ENCODE data around the gene MOV10L1. TPM values are rescaled to one million over a fixed set of nuclear protein-coding genes. Genes with fewer than 3 reads are reported as not detected.

Gene MOV10L1
- total and polyA plus RNA-seq, 9 of the 15 experiments (the other 6 are each of a cell fraction or from before 2014, with no cell fraction given), result 0.06 to 0.43 (median 0.15) TPM

DNA sequence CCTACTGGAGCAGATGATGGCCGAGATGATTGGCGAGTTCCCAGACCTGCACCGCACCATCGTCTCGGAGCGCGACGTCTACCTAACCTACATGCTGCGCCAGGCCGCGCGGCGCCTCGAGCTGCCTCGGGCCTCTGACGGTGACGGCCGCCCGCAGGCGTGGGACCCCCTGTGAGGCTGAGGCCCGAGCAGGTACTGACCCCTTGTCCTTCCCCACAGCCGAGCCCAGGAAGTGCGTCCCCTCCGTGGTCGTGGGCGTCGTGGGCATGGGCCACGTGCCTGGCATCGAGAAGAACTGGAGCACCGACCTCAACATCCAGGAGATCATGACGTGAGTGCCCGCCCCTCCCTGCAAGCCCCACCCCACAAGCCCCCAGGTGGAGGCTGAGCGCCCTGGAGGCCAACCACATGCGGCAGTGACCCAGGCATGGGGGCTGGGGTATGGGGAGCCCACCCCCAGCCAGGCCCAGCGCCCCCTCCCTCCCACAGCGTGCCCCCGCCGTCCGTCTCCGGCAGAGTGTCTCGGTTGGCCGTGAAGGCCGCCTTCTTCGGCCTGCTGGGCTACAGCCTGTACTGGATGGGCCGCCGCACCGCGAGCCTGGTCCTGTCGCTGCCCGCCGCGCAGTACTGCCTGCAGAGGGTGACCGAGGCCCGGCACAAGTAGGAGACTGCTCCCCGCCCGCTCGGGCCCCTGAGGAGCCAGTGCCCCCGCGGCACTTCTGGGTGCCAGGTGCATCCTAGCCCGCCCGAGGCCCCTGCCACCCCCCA is 108.2 kb downstream of the MOV10L1 start (continued):
- TF ChIP-seq ZNF124 (CRISPR knock-in tag; IDR thresholded peaks at IDR 0.05) (no peak), JUNB (CRISPR knock-in tag; conservative IDR thresholded peaks at IDR 0.05) (no peak), MCM3 (IDR thresholded peaks at IDR 0.05) (no peak), ETV5 (CRISPR knock-in tag; IDR thresholded peaks at IDR 0.05; ENCODE audit: low read depth) (no peak)
- TF ChIP-seq, protein P1, sequence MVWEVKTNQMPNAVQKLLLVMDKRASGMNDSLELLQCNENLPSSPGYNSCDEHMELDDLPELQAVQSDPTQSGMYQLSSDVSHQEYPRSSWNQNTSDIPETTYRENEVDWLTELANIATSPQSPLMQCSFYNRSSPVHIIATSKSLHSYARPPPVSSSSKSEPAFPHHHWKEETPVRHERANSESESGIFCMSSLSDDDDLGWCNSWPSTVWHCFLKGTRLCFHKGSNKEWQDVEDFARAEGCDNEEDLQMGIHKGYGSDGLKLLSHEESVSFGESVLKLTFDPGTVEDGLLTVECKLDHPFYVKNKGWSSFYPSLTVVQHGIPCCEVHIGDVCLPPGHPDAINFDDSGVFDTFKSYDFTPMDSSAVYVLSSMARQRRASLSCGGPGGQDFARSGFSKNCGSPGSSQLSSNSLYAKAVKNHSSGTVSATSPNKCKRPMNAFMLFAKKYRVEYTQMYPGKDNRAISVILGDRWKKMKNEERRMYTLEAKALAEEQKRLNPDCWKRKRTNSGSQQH (CRISPR knock-in tag; IDR thresholded peaks at IDR 0.05), result no peak

DNA sequence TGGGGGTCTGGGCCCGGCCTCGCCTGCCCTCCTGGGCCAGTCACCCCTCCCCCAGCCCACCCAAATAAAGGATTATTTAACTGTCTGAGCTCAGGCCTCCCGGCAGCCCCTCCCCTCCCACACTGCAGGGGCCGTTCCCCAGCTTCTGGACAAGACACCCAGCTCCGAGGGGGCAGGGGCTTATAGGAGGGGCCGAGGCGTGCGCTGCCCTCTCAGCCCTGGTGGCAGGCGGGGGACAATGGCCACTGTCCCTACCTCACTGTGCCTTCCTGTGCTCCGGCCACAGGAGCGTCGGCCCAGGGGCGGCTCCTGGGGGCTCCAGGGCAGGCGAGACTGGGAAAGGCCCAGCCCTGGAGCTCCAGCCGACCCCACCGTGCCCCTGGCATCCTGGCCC is 108.8 kb downstream of the MOV10L1 start:
- no TSS peak for BruUV-seq (replicated peaks)
- Histone ChIP-seq H4K20me1 (replicated peaks; ENCODE audit: control insufficient read depth, insufficient read depth, low read length) (no peaks in the 10 kb centered on the region; the same call in 1 of the 2 replicates), H3K9me1 (ENCODE audit: control insufficient read depth, insufficient read depth, low read length) (no peaks in the 10 kb centered on the region), H3K79me2 (ENCODE audit: control insufficient read depth, insufficient read depth, low read length) (peaks cover 20% of the 10 kb centered on the region), H3K27ac (ENCODE audit: extremely low read depth, low read depth, low read length) (no peak overlapping the region), H3K9ac (ENCODE audit: insufficient read depth in 1 of 2, low read depth in 2 of 2, low read length in 2 of 2) (no peak overlapping the region), H3K27me3 (ENCODE audit: control insufficient read depth in 2 of 2, insufficient read depth in 2 of 2, low read length in 2 of 2) (no peaks in the 10 kb centered on the region), H3K4me3 (no peak overlapping the region), H3K36me3 (ENCODE audit: control insufficient read depth, insufficient read depth, low read length) (peaks cover 51% of the 10 kb centered on the region; the same call in 1 of the 3 replicates), H3K4me2 (ENCODE audit: insufficient read depth, low read length) (no peak overlapping the region), H3K9me3 (replicated peaks; ENCODE audit: control insufficient read depth, insufficient read depth, low read depth, low read length) (peaks cover 3% of the 10 kb centered on the region; the same call in 1 of the 2 replicates), H2AFZ (ENCODE audit: low read depth, low read length) (no peak overlapping the region), H3K4me1 (replicated peaks in 1 of 2; ENCODE audit: control insufficient read depth in 2 of 2, insufficient read depth in 2 of 2, low read length in 2 of 2) (peaks cover 5 to 46% of the 10 kb centered on the region in 2 experiments; a peak in 3 of 5 replicates)
- intact Hi-C loops (cut with micrococcal nuclease) (no loop called here), in situ Hi-C loops (cut with MboI) (no loop called here)
- DNase-seq (ENCODE audit: extremely low read depth in 1 of 4, low spot score in 3 of 4) (no peak), ATAC-seq (no peak), FAIRE-seq (no peak)
- POLR2A ChIA-PET, result no interaction called here
- 80% methylated on average over 1 of the region's 16 CpGs for WGBS (ENCODE audit: insufficient coverage, low coverage, missing lambda C conversion rate)
- CTCF ChIA-PET (ENCODE audit: low intra/inter-chr PET ratio), result no interaction called here
- TF ChIP-seq MAFG (tag; conservative IDR thresholded peaks at IDR 0.05) (no peak), DMBX1 (CRISPR knock-in tag; IDR thresholded peaks at IDR 0.05; ENCODE audit: borderline replicate concordance) (no peak), HDAC2 (IDR thresholded peaks at IDR 0.05) (no peak), TAF9B (IDR thresholded peaks at IDR 0.05; ENCODE audit: partially characterized antibody) (no peak), ZKSCAN8 (CRISPR knock-in tag; IDR thresholded peaks at IDR 0.05) (no peak), GABPB2 (CRISPR knock-in tag; conservative IDR thresholded peaks at IDR 0.05) (no peak), ZC3H4 (CRISPR knock-in tag; IDR thresholded peaks at IDR 0.05; ENCODE audit: borderline replicate concordance) (no peak), SIRT6 (IDR thresholded peaks at IDR 0.05; ENCODE audit: low read depth, low read length) (no peak), RBM25 (IDR thresholded peaks at IDR 0.05; ENCODE audit: low read depth, low read length, severe bottlenecking) (no peak), ZBTB7A (IDR thresholded peaks at IDR 0.05; ENCODE audit: borderline replicate concordance, control insufficient read depth, low read depth, low read length) (no peak), SIX5 (IDR thresholded peaks at IDR 0.05; ENCODE audit: borderline replicate concordance in 1 of 2, insufficient read depth in 1 of 2, low read depth in 1 of 2, low read length in 2 of 2) (no peak), ERF (CRISPR knock-in tag; IDR thresholded peaks at IDR 0.05) (no peak), ZNF239 (CRISPR knock-in tag; IDR thresholded peaks at IDR 0.05) (no peak), FOXA3 (CRISPR knock-in tag; conservative IDR thresholded peaks at IDR 0.05 in 1 of 2, IDR thresholded peaks at IDR 0.05 in 1 of 2) (no peak), RHOXF2B (CRISPR knock-in tag; conservative IDR thresholded peaks at IDR 0.05) (no peak)

Measured in K562 (cell line).